Tracheal epithelial cell (primary cell): ENCODE data around the gene ABTB2. TPM values are rescaled to one million over a fixed set of nuclear protein-coding genes. Genes with fewer than 3 reads are reported as not detected.

Experiments
- total RNA-seq: library from RNA; depleted of rRNA; stranded (reverse); fragments of >200 nt; gene quantifications from 2 replicates; pipeline ENCODE4 v1.2.1, GENCODE V29; 2014

ABTB2 gene
- total RNA-seq = 0.43 and 13.3 TPM in 2 replicates

GRCh38 chr11:34357701-34358257 lies at the start of gene ABTB2:
Gene ABTB2, minus strand, starts transcription at chr11:34358010.

GRCh38 chr11:34105079-34105956 lies 252.5 kb downstream of the ABTB2 start, which contains the start of gene NAT10:
Gene NAT10, plus strand, starts transcription at chr11:34105629. Its CDS starts 2,597 bp downstream, at chr11:34108226.

Other genes starting within 250 kb of the ABTB2 start
- gene CAT, start 80.9 kb upstream of the ABTB2 start, total RNA-seq = 36.6 and 38.6 TPM in 2 replicates
- gene ELF5, start 155.8 kb upstream of the ABTB2 start, total RNA-seq = 0.43 TPM in 1 of 2 replicates, not detected in the other